SU-DHL-6 (cell line): Measurements from ENCODE around the gene UBE2E2.

Source experiments
- H2AFZ ChIP-seq: fragments of 200-600 bp; sonication (generic); 2 replicates; pipeline ENCODE4 v1.6.1; 2014; ENCODE audit warnings: low read depth, mild to moderate bottlenecking, moderate library complexity, mixed read lengths, antibody characterized with exemption, low read length; ENCODE audit not compliant: severe bottlenecking
- H3F3A ChIP-seq: fragments of 200-600 bp; shearing (Covaris generic); 2 replicates; pipeline ENCODE4 v1.6.0; 2016; ENCODE audit warnings: antibody characterized with exemption, mild to moderate bottlenecking; ENCODE audit not compliant: insufficient read depth
- H3K27ac ChIP-seq: fragments of 200-600 bp; sonication (generic); 2 replicates; pipeline ENCODE4 v1.5.1; 2016; ENCODE audit warnings: low read depth, mild to moderate bottlenecking, low read length, moderate library complexity, mixed read lengths
- H3K27me3 ChIP-seq: fragments of 200-600 bp; sonication (generic), shearing (Covaris generic); 2 replicates; pipeline ENCODE4 v1.6.0; 2014; ENCODE audit warnings: mild to moderate bottlenecking, low read length
- H3K36me3 ChIP-seq: fragments of 200-600 bp; sonication (generic); 2 replicates; pipeline ENCODE4 v1.6.1; 2014; ENCODE audit warnings: mild to moderate bottlenecking, low read length, mixed read lengths
- H3K4me2 ChIP-seq: fragments of 300-600, 200-600 bp; shearing (Covaris generic), sonication (generic); 2 replicates; pipeline ENCODE4 v1.6.0; 2014; ENCODE audit warnings: low read length, low read depth, mild to moderate bottlenecking; ENCODE audit not compliant: poor library complexity, severe bottlenecking
- H3K4me3 ChIP-seq: fragments of 200-600 bp; sonication (generic); 2 replicates; pipeline ENCODE4 v1.5.1; 2014; ENCODE audit warnings: antibody characterized with exemption, low read length, mild to moderate bottlenecking, mixed read lengths; ENCODE audit not compliant: insufficient read depth, poor library complexity, severe bottlenecking
- H3K79me2 ChIP-seq: fragments of 200-600 bp; sonication (generic); 2 replicates; pipeline ENCODE4 v1.6.1; 2014; ENCODE audit warnings: mild to moderate bottlenecking, low read length, moderate library complexity; ENCODE audit not compliant: insufficient read depth
- H3K9ac ChIP-seq: fragments of 200-600 bp; sonication (generic); 2 replicates; pipeline ENCODE4 v1.7.0; 2014; ENCODE audit warnings: mild to moderate bottlenecking, low read length
- H3K9me2 ChIP-seq: fragments of 200-600 bp; sonication (generic); replicated peaks from 2 replicates; pipeline ENCODE4 v1.6.1; 2014; ENCODE audit warnings: low read length; ENCODE audit not compliant: insufficient read depth
- H3K9me3 ChIP-seq: fragments of 200-600 bp; sonication (generic); 2 replicates; pipeline ENCODE4 v1.6.1; 2014; ENCODE audit warnings: low read length, mixed read lengths; ENCODE audit not compliant: insufficient read depth
- H4K20me1 ChIP-seq: fragments of 200-600 bp; sonication (generic); 2 replicates; pipeline ENCODE4 v1.6.1; 2014; ENCODE audit warnings: low read depth, mild to moderate bottlenecking, antibody characterized with exemption, low read length, moderate library complexity, mixed read lengths
- EZH2phosphoT487 ChIP-seq: fragments of 200-600 bp; sonication (generic), shearing (Covaris generic); conservative IDR thresholded peaks from 2 replicates; pipeline ENCODE4 v1.6.1; 2018; ENCODE audit warnings: mild to moderate bottlenecking, antibody characterized with exemption, low read length, moderate library complexity, mixed read lengths
- TF ChIP-seq, protein P1 (sequence below): fragments of 200-600 bp; sonication (generic); IDR thresholded peaks from one replicate; pipeline ENCODE4 v1.5.1; 2017; ENCODE audit warnings: antibody characterized with exemption, mild to moderate bottlenecking, low read length, moderate library complexity; ENCODE audit not compliant: insufficient read depth, poor library complexity, severe bottlenecking

The UBE2E2 gene

DNA sequence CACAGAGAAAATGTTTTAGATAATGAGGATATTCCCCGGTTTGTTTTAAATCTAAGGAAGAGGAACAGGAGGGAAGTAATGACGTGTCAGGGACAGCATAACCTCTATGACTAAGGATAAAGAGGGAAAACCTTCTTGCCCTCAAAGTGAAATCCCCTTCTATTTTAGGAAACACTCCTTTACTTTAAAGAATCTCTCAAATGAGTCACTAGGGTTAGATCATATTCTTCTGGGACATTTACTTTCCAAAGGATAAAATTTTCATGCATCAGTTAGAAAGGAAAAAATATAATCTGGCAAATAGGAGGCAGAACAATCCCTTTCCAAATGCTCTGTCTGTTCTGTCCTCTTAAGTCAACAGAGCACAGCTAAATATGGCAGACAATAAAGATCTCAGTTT, 43.2 kb upstream of the UBE2E2 start:
- no peaks in the 10 kb centered on the region for H3K9me3 ChIP-seq
- H3K4me3 ChIP-seq = no peak overlapping the region
- no peak overlapping the region for H3K4me2 ChIP-seq
- H4K20me1 ChIP-seq = no peaks in the 10 kb centered on the region
- no peaks in the 10 kb centered on the region for H3K79me2 ChIP-seq
- H3F3A ChIP-seq = no peaks in the 10 kb centered on the region
- no peak overlapping the region for H3K9ac ChIP-seq
- no peak overlapping the region for H2AFZ ChIP-seq
- TF ChIP-seq, protein P1, sequence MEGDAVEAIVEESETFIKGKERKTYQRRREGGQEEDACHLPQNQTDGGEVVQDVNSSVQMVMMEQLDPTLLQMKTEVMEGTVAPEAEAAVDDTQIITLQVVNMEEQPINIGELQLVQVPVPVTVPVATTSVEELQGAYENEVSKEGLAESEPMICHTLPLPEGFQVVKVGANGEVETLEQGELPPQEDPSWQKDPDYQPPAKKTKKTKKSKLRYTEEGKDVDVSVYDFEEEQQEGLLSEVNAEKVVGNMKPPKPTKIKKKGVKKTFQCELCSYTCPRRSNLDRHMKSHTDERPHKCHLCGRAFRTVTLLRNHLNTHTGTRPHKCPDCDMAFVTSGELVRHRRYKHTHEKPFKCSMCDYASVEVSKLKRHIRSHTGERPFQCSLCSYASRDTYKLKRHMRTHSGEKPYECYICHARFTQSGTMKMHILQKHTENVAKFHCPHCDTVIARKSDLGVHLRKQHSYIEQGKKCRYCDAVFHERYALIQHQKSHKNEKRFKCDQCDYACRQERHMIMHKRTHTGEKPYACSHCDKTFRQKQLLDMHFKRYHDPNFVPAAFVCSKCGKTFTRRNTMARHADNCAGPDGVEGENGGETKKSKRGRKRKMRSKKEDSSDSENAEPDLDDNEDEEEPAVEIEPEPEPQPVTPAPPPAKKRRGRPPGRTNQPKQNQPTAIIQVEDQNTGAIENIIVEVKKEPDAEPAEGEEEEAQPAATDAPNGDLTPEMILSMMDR = no peak
- TF ChIP-seq EZH2phosphoT487 = no peak
- H3K36me3 ChIP-seq = no peaks in the 10 kb centered on the region
- no peaks in the 10 kb centered on the region for H3K9me2 ChIP-seq
- H3K27me3 ChIP-seq = no peaks in the 10 kb centered on the region
- no peak overlapping the region for H3K27ac ChIP-seq

GRCh38 chr3:23161308-23161707, 41.8 kb upstream of the UBE2E2 start:
- Histone ChIP-seq H3K9me2 (no peaks in the 10 kb centered on the region), H3K36me3 (no peaks in the 10 kb centered on the region), H2AFZ (no peak overlapping the region), H3K4me2 (no peak overlapping the region), H3K9me3 (no peaks in the 10 kb centered on the region), H3F3A (no peaks in the 10 kb centered on the region), H3K9ac (no peak overlapping the region), H3K79me2 (no peaks in the 10 kb centered on the region), H4K20me1 (no peaks in the 10 kb centered on the region), H3K27me3 (no peaks in the 10 kb centered on the region), H3K27ac (no peak overlapping the region), H3K4me3 (no peak overlapping the region)
- TF ChIP-seq EZH2phosphoT487 = no peak
- TF ChIP-seq, protein P1 = no peak

DNA sequence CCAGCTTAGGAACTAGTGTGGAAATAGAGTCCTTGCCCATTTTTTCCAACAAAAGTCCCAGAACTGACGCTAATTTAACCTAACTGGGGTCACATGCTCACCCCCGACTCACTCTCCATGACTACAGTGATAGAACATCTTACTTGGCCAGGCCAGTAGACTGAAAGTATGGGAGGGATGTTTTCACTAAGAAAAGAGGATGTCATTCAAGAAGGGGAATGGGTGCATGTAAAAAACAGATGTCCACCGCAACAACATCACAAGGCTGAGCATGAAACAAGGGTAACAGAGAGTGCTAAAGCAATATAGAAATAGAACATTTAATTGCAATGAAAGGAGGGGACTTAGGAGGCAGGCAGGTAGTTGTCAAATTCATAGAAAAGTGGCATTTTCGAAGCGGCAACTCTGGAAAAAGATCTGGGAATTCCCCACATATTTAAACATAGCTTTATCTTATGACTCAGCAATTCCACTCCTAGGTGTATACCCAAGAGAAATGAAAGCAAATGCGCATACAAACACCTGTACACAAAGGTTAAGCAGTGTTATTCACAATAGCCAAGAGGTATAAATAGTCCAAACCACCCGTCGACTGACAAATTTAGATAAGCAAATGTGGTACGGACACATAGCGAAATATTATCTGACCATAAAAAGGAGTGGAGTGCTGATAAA, 41.1 kb upstream of the UBE2E2 start:
- peak overlapping the region; percentile 13 for H3K4me3 ChIP-seq
- no peaks in the 10 kb centered on the region for H4K20me1 ChIP-seq
- H3K9me3 ChIP-seq = no peaks in the 10 kb centered on the region
- H3K36me3 ChIP-seq = no peaks in the 10 kb centered on the region
- peak overlapping the region; percentile 49 for H3K4me2 ChIP-seq
- H2AFZ ChIP-seq = no peak overlapping the region
- H3K27ac ChIP-seq = peak overlapping the region; percentile 58
- TF ChIP-seq EZH2phosphoT487 = no peak
- TF ChIP-seq, protein P1 = no peak
- H3K9me2 ChIP-seq = no peaks in the 10 kb centered on the region
- no peaks in the 10 kb centered on the region for H3F3A ChIP-seq
- no peak overlapping the region for H3K9ac ChIP-seq
- H3K27me3 ChIP-seq = no peaks in the 10 kb centered on the region
- H3K79me2 ChIP-seq = no peaks in the 10 kb centered on the region
